ENCODE measurements around the gene HES3.

The HES3 gene

DNA sequence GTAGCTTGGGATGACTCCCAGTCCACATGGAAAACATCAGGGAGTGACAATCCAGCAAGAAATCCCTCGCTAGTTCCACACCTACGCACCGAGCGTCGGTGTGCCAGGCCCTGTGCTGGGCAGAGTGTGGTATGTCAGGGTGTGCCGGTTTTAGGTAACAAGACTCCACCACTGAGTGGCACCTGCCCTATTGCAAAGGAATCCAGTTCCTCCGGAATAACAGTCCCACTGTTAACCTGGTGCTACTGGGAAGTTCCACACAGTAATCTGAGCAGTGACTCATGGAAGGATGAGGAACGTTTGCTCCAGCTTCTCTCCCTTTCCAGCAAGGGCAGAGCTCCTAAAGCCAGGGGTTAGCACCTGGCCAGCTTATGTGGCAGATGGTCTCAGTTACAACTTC lies 23.7 kb upstream of the HES3 start:
- no peak for DNase-seq

DNA sequence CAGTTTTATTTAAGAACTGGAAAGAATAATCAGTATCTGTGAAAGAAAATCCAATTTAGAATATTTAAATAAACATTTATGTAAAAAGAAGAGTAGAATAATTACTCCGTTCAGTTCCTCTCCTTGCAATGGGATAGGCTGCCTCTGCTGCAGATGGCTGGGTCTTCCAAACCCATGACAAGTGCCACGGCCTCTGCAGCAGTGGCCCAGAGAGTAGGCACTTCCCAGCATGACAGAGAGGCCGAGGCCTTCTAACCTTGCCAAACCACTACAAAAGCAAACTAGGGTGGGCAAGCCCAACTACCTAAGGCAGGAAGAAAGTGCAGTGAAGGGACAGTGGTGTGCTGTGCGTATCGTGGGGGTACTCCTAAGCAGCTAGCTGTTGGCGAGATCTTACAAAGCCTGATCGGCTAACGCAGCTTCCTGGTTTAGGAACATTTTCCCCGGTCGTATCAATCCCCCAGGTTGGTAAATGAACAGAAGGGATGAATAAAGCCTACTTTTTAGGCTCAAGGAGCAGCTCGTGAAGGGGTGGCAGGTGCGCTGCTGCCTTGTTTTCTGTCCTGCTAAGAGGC lies 22.7 kb upstream of the HES3 start:
- DNase-seq = no peak

DNA sequence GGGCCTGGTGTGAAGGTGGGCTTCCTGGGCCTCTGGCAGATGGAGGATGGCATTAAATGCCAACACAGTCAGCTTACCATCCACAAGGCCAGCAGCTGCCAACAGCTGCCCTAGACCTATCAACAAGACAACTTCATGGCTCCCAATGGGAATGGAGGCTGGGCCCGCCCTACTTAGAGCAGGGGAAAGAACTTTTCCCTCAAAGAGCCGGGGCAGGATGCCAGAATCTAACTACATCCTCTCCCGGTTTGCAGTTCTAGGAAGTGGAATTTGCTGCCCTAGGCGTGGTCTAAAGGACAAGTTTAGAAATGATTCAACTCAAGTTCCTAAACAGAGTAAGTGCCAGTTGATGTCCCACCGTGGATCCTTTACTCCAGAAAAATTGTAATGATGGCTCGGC lies 21.3 kb upstream of the HES3 start:
- no peak for DNase-seq

DNA sequence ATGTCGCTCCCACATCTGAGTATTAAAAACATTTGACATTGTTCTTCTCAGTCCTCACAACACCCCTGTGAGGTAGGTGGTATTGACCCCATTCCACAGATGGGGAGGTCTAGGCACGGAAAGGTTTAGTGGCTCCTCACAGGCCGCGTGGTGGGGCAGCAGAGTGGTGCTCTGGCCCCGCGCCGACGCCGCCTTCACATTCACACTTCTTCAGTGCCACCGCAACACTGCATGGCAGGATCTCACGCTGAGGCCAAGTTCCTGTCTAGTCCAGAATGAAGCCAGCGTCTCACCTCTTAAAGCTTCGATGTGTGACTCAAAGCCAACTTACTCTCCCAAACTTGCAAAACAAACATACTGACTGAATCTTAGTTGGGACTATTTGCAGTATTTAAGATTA lies 20.4 kb upstream of the HES3 start:
- no peak for DNase-seq

DNA sequence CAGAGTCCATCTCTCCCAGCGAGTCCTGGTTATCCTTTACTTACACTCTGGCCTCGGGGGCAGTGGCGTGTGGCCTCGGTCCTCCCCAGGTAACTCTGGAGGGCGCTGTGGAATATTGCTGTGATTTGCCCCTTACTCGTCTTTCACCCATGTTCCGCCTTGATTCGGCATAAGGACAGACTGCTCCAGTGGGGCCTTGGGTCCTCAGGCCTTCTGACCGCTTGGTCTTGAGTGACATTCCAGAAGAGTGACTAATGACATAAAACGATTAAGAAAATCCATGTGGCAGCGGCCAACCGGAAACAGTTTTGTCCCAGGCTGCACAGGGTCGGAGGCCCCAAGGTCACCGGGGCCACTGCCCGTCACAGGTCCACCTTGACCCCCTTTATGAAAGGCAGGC lies 19.3 kb upstream of the HES3 start:
- DNase-seq = no peak

DNA sequence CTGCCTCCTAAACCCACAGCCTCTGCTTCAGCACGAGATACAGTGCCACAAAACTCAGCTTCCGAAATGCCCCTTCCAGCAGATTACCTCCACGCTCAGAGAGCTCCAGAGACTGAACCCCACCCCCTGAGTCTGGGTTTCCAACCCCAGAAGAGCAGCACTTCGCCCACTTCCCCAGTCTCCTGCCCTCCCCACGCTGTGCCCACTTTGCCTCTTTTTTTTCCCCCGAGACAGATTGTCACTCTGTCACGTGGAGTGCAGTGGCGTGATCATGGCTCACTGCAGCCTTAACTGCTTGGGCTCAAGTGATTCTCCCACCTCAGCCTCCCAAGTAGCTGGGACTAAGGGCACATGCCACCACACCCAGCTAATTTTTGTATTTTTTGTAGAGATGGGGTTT lies 18.3 kb upstream of the HES3 start:
- DNase-seq = no peak

DNA sequence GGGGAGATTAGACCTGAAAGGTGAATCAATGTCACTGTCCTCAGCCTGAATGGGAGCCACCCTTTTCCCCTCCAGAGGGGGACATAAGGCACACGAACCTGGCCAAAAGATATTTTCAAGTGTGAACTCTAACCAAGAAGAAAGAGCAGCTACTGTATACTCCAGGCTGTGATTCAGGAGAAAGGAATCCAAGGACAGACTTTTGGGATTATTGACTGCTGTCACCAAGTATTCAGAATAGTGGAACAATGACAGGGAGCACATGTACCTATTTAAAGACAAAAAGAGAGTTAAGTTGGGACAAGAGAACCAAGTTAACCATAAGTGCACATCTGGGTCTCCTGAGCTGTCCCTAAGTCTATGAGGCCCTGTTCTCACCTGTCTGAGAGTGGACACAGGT lies 10.6 kb upstream of the HES3 start:
- DNase-seq = no peak

DNA sequence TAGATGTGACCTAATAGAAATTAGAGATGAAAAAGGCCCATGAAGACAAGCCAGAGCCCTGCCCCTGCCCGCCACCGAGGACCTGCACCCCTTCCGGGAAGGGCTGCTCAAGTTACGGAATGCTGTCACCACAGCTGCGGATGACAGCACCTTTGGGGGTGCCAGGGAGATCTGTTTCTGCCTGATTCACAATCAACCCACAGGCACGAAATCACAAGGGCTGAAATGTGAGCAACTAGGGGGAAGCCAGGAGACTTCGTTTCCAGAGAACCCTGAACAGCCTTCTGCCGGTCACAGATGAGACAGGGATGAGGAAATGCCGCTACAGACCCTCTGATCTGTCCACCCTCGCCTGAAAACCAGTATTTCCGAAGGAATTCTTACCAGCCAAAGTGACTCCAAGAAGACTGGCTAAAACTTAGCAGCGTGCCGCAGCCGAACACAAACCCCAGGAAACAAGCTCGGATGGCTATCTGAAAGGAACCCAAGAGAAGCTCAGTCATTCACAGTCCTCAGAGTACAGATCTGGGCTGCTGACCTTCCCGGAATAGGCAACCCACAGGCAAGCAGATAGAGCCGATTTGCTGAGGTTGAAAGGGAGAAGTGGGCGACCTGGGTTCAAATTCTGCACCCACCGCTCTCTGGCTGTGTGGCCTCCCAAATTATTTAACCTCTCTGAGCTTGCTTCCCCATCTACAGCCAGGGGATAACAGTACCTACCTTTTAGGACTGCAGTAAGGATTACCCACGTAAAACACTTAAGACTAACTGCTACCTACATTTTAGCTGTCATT lies 9.3 kb upstream of the HES3 start:
- no peak for DNase-seq

DNA sequence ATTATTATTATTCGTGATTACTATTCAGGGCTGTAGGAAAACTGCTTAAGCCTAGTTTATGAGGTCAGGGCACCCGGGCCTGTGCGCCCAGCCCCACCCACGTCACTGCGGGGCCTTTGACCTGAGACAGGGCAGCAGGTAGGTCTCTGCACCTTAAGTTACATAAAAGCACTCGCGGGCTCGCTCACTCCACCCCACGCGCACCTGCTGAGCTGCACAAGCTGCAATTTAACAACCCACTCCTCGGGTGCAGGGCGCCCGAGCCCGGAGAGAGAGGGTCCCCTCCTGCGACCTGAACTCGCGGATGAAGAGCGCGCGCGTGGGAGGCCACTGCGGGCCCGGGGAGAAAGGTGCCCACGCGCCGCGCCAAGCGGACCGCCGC lies 8.7 kb upstream of the HES3 start:
- DNase-seq = no peak

DNA sequence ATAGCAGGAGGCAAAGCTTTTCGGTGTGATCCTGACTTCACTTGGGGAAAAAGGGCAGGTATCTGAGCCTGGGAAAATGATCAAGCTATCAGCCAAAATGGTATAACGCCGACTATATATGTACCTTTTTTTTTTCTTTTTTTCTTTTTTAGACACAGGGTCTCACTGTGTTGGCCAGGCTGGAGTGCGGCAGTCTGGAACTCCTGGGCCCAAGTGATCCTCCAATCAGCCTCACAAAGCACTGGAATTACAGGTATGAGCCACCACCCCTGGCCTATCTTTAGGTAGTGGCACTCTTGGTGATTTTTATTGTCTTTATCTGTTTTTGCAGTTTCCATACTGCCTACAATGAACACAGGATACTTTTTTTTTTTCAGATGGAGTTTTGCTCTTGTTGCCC lies 6.9 kb upstream of the HES3 start:
- DNase-seq = no peak

DNA sequence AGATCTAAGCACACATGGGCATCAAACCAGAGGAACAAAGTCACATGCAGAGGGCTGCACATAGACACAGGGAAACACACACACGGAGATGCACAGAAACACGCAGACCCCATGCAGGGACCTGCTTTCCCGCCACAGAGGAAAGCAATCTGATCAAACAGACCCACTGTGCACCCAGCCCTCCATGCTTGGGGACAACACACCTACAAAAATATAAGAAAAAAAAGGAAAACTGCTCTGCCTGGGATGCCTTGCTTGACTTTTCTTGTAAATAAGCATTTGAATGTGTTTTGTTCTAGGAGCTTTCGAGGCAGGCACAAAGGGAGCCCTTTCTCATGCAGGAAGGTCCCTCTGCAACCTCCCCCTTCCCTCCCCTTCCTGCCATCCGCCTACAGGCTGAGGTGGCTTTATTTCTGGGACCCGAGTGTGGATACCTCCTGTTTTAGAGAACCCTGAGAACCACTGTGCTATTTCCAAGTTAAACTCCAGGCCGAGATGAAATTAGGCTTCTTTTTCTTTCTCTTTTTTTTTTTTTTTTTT lies 4.7 kb upstream of the HES3 start:
- no peak for DNase-seq

DNA sequence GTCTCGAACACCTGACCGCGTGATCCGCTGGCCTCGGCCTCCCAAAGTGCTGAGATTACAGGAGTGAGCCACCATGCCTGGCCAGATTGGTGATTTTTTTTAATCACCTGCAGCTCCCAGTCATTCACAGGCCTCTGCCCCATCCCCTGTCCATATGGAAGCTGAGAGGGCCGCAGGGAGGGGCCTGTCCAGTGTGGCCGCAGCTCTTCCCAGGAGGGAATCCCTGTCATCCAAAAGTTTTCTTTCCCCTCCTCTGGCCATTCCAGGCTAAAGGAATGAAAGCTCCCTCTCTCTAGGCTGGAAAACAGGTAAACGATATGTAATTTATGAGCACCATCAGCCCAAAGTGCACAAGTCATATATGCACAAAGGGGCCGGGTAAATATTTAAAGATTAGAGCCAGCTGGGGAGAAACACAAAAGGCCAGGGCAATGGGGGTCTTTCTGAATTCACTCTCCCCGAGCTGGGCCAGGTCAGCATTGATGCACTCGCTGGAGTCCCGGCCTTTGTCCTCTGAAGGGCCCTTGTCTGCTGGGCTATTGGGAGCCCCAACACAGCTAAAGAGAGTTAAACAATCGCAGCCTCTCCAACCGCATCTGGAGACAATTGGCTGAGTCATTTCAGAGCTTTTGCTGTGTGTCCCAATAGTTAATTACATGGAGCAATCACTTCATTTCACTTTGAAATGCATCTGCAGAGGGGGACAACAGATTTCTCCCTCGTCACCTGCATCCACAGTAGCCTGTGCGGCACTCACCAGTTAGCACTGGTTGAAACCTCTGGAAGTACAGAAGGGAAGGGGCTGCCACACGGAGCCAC lies 3.8 kb upstream of the HES3 start:
- no peak for DNase-seq

DNA sequence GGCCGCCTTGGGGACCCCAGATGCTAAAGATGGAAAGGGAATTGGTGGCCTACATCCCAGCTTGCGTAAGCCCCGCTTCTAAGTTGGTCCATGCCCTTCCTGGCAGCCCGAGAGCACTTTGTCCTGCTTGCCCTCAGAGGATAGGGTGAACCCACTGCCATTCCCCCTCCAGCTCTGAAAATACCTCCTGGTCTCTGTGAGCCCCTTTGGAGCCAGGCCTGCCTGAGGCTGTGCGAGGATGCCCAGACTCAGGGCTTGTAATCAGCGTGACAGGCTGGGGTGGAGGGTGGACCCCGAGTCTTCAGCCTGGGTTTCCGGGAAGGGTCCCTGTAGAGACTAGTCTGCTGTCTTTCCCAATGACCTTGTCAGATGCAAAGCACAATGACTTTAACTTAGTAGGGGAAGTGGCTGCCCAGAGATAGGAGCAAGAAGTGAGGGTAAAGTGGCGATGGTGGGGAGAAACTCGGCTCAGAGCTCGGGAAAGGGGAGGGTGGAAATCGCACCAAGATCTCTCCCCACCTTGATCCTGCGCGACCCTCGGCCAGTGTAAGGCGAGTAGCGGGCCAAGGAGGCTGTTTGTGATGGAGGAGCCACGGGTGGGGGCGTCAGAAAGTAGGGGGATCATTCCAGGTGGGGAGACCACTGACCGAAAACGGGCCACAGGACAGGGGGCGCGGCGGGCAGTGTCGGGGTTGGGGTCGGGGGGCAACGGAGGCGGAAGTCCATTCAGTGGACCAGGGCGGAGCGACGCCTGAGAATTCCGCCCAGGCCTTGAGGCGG lies 2.7 kb upstream of the HES3 start:
- no peak for DNase-seq

DNA sequence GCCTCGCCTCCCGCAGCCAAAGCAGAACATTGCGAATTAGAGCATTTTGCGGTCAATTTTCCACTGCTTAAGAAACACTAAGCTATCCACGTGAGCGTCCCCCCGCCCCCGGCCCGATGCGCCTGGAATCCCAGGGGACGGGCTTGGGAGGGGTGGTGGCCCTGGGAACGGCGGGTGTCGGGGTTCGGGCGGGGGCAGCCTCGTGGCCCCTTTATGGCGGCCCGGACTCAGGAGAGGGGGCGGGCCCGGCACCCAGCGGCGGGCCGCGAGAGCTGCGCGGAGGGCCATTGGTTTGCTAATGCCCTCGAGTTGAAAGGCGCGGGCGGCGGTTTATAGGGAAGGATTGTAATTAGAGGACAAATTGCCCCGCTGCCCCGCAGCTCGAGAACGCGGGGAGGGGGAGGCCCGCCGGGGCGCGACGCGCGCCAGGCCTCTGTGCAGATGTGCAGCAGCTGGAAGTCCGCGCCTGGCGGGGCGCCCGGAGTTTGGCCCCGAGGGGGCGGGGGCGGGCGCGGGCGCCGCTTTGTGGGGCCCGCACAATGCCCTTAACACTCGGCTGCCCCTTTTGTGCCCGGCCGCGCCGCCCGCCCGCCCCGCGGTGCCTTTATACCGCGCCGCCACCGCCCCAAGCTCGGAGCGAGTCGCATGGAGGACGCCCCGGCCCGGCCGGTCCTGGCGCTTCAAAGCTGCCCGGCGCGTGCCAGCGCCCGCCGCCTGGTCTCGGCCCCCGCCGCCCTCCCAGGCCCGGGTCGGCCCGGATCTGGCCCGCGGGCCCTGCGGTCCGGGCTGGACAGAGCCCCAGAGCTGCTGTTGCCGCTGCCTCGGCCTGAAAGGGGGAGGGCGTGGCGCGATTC lies 1.9 kb upstream of the HES3 start:
- DNase-seq = no peak

DNA sequence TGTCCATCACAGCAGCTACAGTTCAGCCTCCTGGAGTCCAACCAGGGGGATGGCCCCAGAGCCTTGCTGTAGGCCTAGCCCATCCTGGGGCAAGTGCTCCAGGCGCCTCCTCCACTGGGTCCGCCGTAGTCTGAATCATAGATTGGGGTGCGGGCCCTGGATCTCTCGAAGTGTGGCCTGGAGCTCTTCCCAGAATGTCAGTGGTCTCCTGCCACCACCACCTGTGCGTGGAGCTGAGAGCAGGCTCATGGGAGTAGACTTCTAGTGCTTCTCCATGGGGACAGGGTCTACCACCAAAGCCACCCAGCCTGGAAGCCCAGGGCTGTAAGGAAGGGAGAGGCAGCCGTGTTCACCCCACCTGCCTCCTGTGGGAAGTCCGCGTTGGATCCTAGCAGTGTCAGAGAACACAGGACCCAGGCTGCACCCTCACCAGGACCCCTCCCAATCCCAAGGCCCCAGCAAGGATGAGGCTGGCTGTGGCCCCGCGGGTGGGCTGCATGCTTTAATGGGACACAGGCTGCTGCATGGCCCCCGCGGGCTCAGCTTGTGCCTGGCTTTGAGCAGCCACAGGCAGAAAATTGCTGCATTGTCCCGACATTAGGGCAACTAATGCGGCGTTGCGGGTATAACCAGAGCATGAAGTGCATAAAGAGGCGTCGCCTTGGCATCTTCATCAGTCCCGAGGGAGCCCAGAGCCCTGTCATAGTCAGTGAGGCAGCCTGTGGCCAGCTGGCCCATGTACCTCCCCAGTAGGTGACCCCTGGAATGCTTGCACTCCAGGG lies 735 bp upstream of the HES3 start:
- DNase-seq = no peak

DNA sequence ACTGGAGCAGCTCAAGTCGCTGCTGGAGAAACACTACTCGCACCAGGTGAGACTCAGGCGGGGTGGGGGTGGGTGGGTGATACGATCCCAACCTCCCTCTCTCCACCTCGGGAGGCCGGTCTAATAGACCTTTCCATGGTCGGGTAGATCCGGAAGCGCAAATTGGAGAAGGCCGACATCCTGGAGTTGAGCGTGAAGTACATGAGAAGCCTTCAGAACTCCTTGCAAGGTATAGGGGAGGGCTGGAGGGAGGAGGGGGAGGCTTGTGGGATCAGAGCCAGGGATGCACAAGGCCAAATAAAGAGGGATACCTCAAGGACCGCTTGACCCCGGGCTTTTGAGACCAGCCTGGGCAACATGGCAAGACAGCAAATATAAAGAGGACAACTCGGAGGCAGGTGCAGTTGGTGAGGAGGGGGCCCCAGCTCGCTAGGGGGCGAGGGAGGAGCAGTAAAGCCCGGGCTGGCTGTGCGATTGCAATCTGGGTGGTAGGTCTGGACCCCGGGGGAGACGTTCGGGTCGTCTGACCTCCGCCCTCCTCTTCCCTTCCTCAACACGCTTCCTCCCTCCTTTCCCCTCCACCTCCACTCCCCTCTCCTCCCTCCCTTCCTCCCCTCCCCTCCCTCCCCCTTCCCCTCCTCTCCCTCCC lies 546 bp downstream of the HES3 start:
- no peak for DNase-seq

DNA sequence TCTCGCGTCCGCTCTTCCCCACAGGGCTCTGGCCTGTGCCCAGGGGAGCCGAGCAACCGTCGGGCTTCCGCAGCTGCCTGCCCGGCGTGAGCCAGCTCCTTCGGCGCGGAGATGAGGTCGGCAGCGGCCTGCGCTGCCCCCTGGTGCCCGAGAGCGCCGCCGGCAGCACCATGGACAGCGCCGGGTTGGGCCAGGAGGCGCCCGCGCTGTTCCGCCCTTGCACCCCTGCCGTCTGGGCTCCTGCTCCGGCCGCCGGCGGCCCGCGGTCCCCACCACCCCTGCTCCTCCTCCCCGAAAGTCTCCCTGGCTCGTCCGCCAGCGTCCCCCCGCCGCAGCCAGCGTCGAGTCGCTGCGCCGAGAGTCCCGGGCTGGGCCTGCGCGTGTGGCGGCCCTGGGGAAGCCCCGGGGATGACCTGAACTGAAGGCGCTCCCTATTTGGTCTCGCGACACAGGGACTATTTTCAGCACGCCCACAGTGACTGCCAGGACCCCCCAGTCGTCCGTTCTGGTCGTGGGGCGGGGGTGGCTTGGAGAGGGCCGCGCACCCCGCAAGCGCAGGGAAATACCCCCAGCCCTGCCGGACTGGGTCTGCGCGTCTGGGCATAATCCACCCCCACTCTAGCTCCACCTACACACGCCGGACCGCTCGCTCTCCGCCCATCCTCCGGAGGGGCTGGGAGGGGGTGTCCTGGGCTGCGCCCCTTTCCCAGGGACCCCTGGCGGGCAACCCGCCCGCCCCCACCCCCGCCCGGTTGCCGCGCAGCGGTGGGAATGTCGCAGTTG lies 1.3 kb downstream of the HES3 start:
- peak; percentile 60 for DNase-seq

DNA sequence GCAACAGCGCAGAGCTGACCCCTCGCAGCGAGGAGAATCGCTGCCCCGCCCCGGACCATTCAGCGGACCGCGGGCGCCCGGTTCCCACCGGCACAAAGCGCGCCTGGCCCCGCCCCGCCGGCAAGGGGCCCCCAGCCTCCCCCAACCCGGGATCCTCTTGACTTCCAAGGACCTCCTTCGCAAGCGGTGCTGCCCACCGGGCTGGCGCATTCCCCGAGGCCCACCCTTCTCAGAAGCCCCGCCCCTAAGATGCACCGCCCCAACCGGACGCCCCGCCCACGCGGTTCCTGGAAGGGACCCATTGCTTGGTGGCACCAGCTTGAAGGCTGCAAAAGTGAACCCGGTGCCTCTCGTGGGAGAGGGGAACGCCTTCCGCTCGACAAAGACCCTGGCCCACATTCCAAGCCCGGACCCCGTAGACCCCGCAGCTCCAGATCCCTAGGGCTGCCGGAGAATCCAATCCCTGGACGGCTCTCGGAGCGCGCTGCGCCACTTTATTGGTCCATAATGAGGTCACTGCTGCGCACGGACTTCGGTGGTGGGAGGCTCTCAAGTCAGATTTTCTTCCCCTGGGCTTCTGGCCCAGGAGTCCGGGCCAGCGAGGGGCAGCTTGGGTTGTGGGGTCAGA lies 2.0 kb downstream of the HES3 start:
- DNase-seq = no peak

Measured in amniotic stem cell (primary cell).